ENCODE data around the gene GYS1.

GRCh38 chr19:48943081-48943480 lies 50.0 kb downstream of the GYS1 start:
- TF ChIP-seq EZH2 (IDR thresholded peaks at IDR 0.05; ENCODE audit: low read length, unreplicated experiment) (no peak), EZH2phosphoT487 (IDR thresholded peaks at IDR 0.05; ENCODE audit: borderline replicate concordance, low read length) (no peak), CTCF (conservative IDR thresholded peaks at IDR 0.05; ENCODE audit: low read depth, low read length) (no peak)

Measured in PC-3 (cell line).